Prostate gland (tissue), 2 donors: Measurements from ENCODE around the gene PPP1R1B. TPM values are rescaled to one million over a fixed set of nuclear protein-coding genes. Genes with fewer than 3 reads are reported as not detected.

Source experiments
- DNase-seq: peaks from one replicate; pipeline ENCODE4 v3.0.0-alpha.2; 2019; ENCODE audit warnings: low spot score
- H3K27ac ChIP-seq, 2 donors: fragments of 200-600 bp; sonication (generic); 2 replicates each; pipeline ENCODE4 v1.5.1; 2017 to 2019
- H3K27me3 ChIP-seq: fragments of 200-600 bp; sonication (generic); replicated peaks from 2 replicates; pipeline ENCODE4 v1.5.1; 2019; ENCODE audit not compliant: insufficient read depth
- H3K36me3 ChIP-seq, 2 donors: fragments of 200-600 bp; sonication (generic); 1 replicate in 1 of 2; 2 replicates in 1 of 2; pipeline versions ENCODE4 v1.5.1 to v1.8.1; 2017 to 2019
- H3K4me1 ChIP-seq: fragments of 200-600 bp; sonication (generic); replicated peaks from 2 replicates; pipeline ENCODE4 v1.5.1; 2019
- H3K4me3 ChIP-seq, 2 donors: fragments of 200-600 bp; sonication (generic); 2 replicates each; pipeline ENCODE4 v1.5.1; 2017 to 2019
- H3K9me3 ChIP-seq: fragments of 200-600 bp; sonication (generic); 2 replicates; pipeline ENCODE4 v1.5.1; 2017
- POLR2A ChIP-seq: fragments of 450-650 bp; IDR thresholded peaks from one replicate; pipeline ENCODE4 v1.6.1; 2016; ENCODE audit warnings: antibody characterized with exemption, mild to moderate bottlenecking
- POLR2AphosphoS5 ChIP-seq: sonication (generic); formaldehyde crosslinking; IDR thresholded peaks from one replicate; pipeline ENCODE4 v1.6.1; 2017; ENCODE audit warnings: antibody characterized with exemption
- WGBS: methylation state at CpG from one replicate; pipeline ENCODE4 v1.1.5; 2018; 5-methylcytosine and 5-hydroxymethylcytosine counted together
- intact Hi-C: fragments of 100-400 bp; cut with DNase I; formaldehyde crosslinking; loops from one replicate; pipeline ENCODE4 v1.14.2; 2022
- total RNA-seq, 2 donors: library from RNA; depleted of rRNA; stranded (reverse); fragments of >200 nt; gene quantifications; one replicate each; pipeline ENCODE4 v1.1.0, GENCODE V29; 2016
- TF ChIP-seq, protein P1 (sequence below), 4 experiments: fragments of 200-600 bp in 2 of 4; fragments of 450-650 bp in 2 of 4; sonication (generic) in 2 of 4; IDR thresholded peaks; 1 replicate in 3 of 4; 2 replicates in 1 of 4; pipeline ENCODE4 v1.5.1; 2016 to 2019; ENCODE audit warnings: antibody characterized with exemption in 4 of 4, mild to moderate bottlenecking in 2 of 4, moderate library complexity in 2 of 4

PPP1R1B gene
- total RNA-seq, 2 donors from 2014 or later: 69.0 to 108 TPM

- Histone ChIP-seq H3K4me3 (no peak overlapping the region), H3K27ac (peak overlapping the region; percentile 30 to 37), H3K27me3 (no peaks in the 10 kb centered on the region), H3K36me3 (no peaks in the 10 kb centered on the region), H3K9me3 (no peaks in the 10 kb centered on the region), H3K4me1 (peaks cover 11% of the 10 kb centered on the region)
- no peak for TF ChIP-seq POLR2A
- TF ChIP-seq, protein P1, sequence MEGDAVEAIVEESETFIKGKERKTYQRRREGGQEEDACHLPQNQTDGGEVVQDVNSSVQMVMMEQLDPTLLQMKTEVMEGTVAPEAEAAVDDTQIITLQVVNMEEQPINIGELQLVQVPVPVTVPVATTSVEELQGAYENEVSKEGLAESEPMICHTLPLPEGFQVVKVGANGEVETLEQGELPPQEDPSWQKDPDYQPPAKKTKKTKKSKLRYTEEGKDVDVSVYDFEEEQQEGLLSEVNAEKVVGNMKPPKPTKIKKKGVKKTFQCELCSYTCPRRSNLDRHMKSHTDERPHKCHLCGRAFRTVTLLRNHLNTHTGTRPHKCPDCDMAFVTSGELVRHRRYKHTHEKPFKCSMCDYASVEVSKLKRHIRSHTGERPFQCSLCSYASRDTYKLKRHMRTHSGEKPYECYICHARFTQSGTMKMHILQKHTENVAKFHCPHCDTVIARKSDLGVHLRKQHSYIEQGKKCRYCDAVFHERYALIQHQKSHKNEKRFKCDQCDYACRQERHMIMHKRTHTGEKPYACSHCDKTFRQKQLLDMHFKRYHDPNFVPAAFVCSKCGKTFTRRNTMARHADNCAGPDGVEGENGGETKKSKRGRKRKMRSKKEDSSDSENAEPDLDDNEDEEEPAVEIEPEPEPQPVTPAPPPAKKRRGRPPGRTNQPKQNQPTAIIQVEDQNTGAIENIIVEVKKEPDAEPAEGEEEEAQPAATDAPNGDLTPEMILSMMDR (IDR thresholded peaks at IDR 0.05): no peak
- TF ChIP-seq POLR2AphosphoS5: no peak
- DNase-seq: no peak
- intact Hi-C loops: no loop called here
- 81% methylated on average over 31 of the region's 35 CpGs for WGBS
These were observed 33.9 kb downstream of the PPP1R1B start for GRCh38 chr17:39660397-39661385.

- WGBS: 71% methylated on average over 8 of the region's 8 CpGs
- H3K27ac ChIP-seq: peak overlapping the region; percentile 27 to 29
- H3K4me3 ChIP-seq: no peak overlapping the region
- H3K4me1 ChIP-seq: peaks cover 11% of the 10 kb centered on the region
- no peaks in the 10 kb centered on the region for H3K9me3 ChIP-seq
- H3K27me3 ChIP-seq: no peaks in the 10 kb centered on the region
- DNase-seq: no peak
- TF ChIP-seq, protein P1 (IDR thresholded peaks at IDR 0.05): no peak
- no peak for TF ChIP-seq POLR2A
- TF ChIP-seq POLR2AphosphoS5: no peak
- H3K36me3 ChIP-seq: no peaks in the 10 kb centered on the region
- intact Hi-C loops: no loop called here
These were observed 35.2 kb downstream of the PPP1R1B start for GRCh38 chr17:39661744-39662541.

DNA sequence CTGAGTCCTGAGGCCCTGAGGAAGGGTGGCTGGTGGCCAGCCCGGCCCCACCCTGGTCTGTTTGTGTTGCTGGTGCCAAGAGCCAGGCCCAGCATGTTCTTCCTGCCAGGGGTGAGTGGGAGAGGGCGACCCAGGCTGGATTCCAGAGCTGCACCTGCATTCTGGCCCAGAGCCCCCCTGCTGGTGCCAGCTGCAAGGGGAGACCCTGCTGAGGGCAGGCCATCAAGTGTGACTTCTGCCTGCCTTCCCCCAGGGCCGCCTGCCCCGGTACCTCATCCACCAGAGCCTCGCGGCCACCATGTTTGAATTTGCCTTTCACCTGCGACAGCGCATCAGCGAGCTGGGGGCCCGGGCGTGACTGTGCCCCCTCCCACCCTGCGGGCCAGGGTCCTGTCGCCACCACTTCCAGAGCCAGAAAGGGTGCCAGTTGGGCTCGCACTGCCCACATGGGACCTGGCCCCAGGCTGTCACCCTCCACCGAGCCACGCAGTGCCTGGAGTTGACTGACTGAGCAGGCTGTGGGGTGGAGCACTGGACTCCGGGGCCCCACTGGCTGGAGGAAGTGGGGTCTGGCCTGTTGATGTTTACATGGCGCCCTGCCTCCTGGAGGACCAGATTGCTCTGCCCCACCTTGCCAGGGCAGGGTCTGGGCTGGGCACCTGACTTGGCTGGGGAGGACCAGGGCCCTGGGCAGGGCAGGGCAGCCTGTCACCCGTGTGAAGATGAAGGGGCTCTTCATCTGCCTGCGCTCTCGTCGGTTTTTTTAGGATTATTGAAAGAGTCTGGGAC lies 36.0 kb downstream of the PPP1R1B start:
- Histone ChIP-seq H3K4me3 (no peak overlapping the region), H3K27ac (peak overlapping the region; percentile 27 to 29), H3K36me3 (no peaks in the 10 kb centered on the region), H3K4me1 (peaks cover 13% of the 10 kb centered on the region), H3K9me3 (no peaks in the 10 kb centered on the region), H3K27me3 (no peaks in the 10 kb centered on the region)
- TF ChIP-seq, protein P1 (IDR thresholded peaks at IDR 0.05): no peak
- TF ChIP-seq POLR2A (no peak), POLR2AphosphoS5 (no peak)
- intact Hi-C loops: no loop called here
- DNase-seq: peak; percentile 40
- WGBS: 81% methylated on average over 22 of the region's 22 CpGs

DNA sequence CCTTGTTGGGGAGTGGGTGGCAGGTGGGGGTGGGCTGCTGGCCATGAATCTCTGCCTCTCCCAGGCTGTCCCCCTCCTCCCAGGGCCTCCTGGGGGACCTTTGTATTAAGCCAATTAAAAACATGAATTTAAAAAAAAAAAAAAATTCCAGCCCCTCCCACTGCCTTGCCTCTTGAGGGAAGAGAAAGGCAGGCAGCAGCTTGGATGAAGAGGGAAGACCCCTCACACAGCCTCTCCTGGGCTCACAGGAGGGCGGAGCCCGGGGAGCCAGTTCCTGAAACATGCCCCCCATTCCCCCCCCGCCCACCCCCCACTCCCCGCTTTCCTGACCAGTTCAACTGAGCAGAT lies 36.6 kb downstream of the PPP1R1B start:
- H3K4me3 ChIP-seq: no peak overlapping the region
- no peaks in the 10 kb centered on the region for H3K27me3 ChIP-seq
- 81% methylated on average over 2 of the region's 4 CpGs for WGBS
- H3K4me1 ChIP-seq: peaks cover 13% of the 10 kb centered on the region
- peak overlapping the region; percentile 27 to 29 for H3K27ac ChIP-seq
- no peaks in the 10 kb centered on the region for H3K9me3 ChIP-seq
- no peaks in the 10 kb centered on the region for H3K36me3 ChIP-seq
- intact Hi-C loops: no loop called here
- no peak for DNase-seq
- TF ChIP-seq POLR2AphosphoS5: no peak
- TF ChIP-seq, protein P1 (IDR thresholded peaks at IDR 0.05): no peak
- no peak for TF ChIP-seq POLR2A
